Keratinocyte (primary cell): ENCODE data around the gene SREBF2. TPM values are rescaled to one million over a fixed set of nuclear protein-coding genes. Genes with fewer than 3 reads are reported as not detected.

ENCODE experiments used
- DNase-seq: peaks from one replicate; pipeline ENCODE4 v3.0.0-alpha.2; 2011; ENCODE audit warnings: low read depth, missing footprints, low spot score
- FAIRE-seq: peaks from 2 replicates; lab custom pipeline; 2011; peaks lifted over from hg19 to GRCh38; lab: Jason Lieb, UNC
- H2AFZ ChIP-seq: 2 replicates; pipeline ENCODE4 v1.6.0; 2012; ENCODE audit warnings: low read length, control low read depth, inconsistent platforms; ENCODE audit not compliant: control insufficient read depth
- H3K27ac ChIP-seq: 2 replicates; pipeline ENCODE4 v1.5.1; 2011; ENCODE audit warnings: low read length; ENCODE audit not compliant: control insufficient read depth, insufficient read depth
- H3K27me3 ChIP-seq: 3 replicates; pipeline ENCODE4 v1.6.0; 2011; ENCODE audit warnings: low read length; ENCODE audit not compliant: control insufficient read depth, insufficient read depth; ENCODE audit errors: extremely low read depth
- H3K36me3 ChIP-seq, 2 experiments: 2 replicates in 1 of 2; 3 replicates in 1 of 2; pipeline ENCODE4 v1.5.1; 2011; ENCODE audit warnings: low read length in 2 of 2, mild to moderate bottlenecking in 1 of 2; ENCODE audit not compliant: control insufficient read depth in 2 of 2, insufficient read depth in 2 of 2; ENCODE audit errors: extremely low read depth in 1 of 2
- H3K4me1 ChIP-seq: 3 replicates; pipeline ENCODE4 v1.5.1; 2011; ENCODE audit warnings: low read length; ENCODE audit not compliant: control insufficient read depth, insufficient read depth; ENCODE audit errors: extremely low read depth
- H3K4me2 ChIP-seq: 3 replicates; pipeline ENCODE4 v1.6.0; 2011; ENCODE audit warnings: low read depth, low read length; ENCODE audit not compliant: control insufficient read depth, insufficient read depth; ENCODE audit errors: extremely low read depth
- H3K4me3 ChIP-seq, 3 experiments: fragments of 200-600 bp in 1 of 3; sonication (generic) in 1 of 3; 2 replicates in 2 of 3; 3 replicates in 1 of 3; pipeline ENCODE4 v1.5.1; 2011 to 2016; ENCODE audit warnings: low read length in 3 of 3, mild to moderate bottlenecking in 3 of 3, control low read depth in 2 of 3, inconsistent platforms in 1 of 3, low read depth in 1 of 3, mixed read lengths in 1 of 3, mixed run types in 1 of 3, moderate library complexity in 1 of 3; ENCODE audit not compliant: control insufficient read depth in 2 of 3, insufficient read depth in 2 of 3; ENCODE audit errors: extremely low read depth in 1 of 3
- H3K79me2 ChIP-seq: 2 replicates; pipeline ENCODE4 v1.6.0; 2012; ENCODE audit warnings: low read length; ENCODE audit not compliant: control insufficient read depth, insufficient read depth
- H3K9ac ChIP-seq: 3 replicates; pipeline ENCODE4 v1.6.0; 2011; ENCODE audit warnings: low read length; ENCODE audit not compliant: control insufficient read depth, insufficient read depth; ENCODE audit errors: extremely low read depth
- H3K9me1 ChIP-seq: 3 replicates; pipeline ENCODE4 v1.6.0; 2011; ENCODE audit warnings: low read length; ENCODE audit not compliant: control insufficient read depth, insufficient read depth; ENCODE audit errors: extremely low read depth
- H3K9me3 ChIP-seq: 2 replicates; pipeline ENCODE4 v1.5.1; 2012; ENCODE audit warnings: low read depth, low read length; ENCODE audit not compliant: control insufficient read depth
- H4K20me1 ChIP-seq: 3 replicates; pipeline ENCODE4 v1.6.0; 2011; ENCODE audit warnings: low read length; ENCODE audit not compliant: control insufficient read depth, insufficient read depth; ENCODE audit errors: extremely low read depth
- EZH2 ChIP-seq: IDR thresholded peaks from one replicate; pipeline ENCODE4 v1.6.1; 2012; ENCODE audit warnings: inconsistent platforms, mild to moderate bottlenecking, low read length, moderate library complexity
- dilution Hi-C: fragments of 300-500 bp; cut with MboI; formaldehyde crosslinking; loops from one replicate; pipeline ENCODE4 v1.7.0; 2020; ENCODE audit warnings: low sequenced_read_pairs; ENCODE audit not compliant: extremely low pct_ligation_motif_present
- polyA plus RNA-seq, 5 experiments: library from polyadenylated mRNA; depleted of rRNA in 3 of 5; stranded (reverse) in 3 of 5; stranded (forward) in 1 of 5; unstranded in 1 of 5; fragments of >200 nt; gene quantifications; 1 replicate in 1 of 5; 2 replicates in 3 of 5; 3 replicates in 1 of 5; pipeline versions ENCODE4 v1.2.1 to v1.2.3, GENCODE V29; 2011 to 2012; ENCODE audit warnings: missing spikeins in 2 of 5, low read depth in 1 of 5, low replicate concordance in 1 of 5
- TF ChIP-seq, protein P1 (sequence below), 3 experiments: IDR thresholded peaks in 1 of 3; conservative IDR thresholded peaks in 1 of 3; optimal IDR thresholded peaks in 1 of 3; 2 replicates in 2 of 3; 3 replicates in 1 of 3; pipeline versions ENCODE3 to v1.5.1; 2011; ENCODE audit warnings: low read length in 3 of 3, mild to moderate bottlenecking in 3 of 3, moderate library complexity in 2 of 3, control low read depth in 1 of 3, inconsistent platforms in 1 of 3; ENCODE audit not compliant: insufficient read depth in 2 of 3; ENCODE audit errors: extremely low read depth in 1 of 3

The SREBF2 gene
- polyA plus RNA-seq, 1 donor (not counting 4 experiments of a cell fraction or from before 2014, with no cell fraction given) = 57.5 TPM

DNA sequence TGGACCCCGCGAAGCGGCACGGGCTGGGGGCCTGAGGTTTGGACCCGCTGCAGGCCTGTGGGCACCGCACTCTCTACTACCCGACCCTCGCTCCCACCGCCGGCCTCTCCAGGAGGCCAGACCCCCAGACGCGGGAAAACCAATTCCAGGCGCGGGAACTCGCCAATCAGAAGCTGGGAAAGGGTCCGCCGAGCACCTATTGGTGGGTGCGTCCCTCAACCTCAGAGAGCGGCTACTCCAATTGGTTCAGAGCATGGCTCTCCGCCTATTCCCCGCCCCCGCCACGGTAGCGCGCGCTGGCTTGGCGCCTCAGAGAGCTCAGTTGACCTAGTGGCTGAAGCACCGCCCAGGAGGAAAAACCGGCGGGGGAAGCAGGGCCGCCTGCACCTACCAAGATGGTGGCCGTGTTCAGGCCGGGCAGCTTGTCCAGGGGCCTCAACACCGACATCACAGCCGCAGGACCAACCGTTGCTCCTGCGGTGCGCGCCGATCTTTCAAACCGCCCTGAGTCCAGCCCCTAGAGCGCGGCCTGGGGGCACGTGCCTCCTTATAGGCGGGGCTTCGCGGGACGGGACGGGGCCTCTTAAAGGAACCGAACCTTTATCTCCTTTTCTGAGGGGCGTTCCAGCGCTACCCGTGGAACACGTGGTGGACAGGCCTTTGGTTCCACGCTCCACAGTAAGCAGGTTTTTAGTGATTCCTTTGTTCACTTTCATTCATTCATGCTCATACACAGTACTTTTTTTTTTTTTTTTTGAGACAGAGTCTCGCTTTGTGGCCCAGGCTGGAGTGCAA is 113.9 kb downstream of the SREBF2 start, which contains the start of gene CENPM:
Gene CENPM (minus strand): TSS at position 524 of the 795 bp plus-strand sequence. CDS start 76 bp downstream, at position 448.
- FAIRE-seq (peak; percentile 77), DNase-seq (no peak)
- dilution Hi-C loops = no loop called here
- H3K4me3 ChIP-seq = peak within 1 kb of the TSS; percentile 68 to 89 (median 84)
- H2AFZ ChIP-seq = peak within 1 kb of the TSS; percentile 94
- H3K27ac ChIP-seq = peak within 1 kb of the TSS; percentile 71
- TF ChIP-seq, protein P1, sequence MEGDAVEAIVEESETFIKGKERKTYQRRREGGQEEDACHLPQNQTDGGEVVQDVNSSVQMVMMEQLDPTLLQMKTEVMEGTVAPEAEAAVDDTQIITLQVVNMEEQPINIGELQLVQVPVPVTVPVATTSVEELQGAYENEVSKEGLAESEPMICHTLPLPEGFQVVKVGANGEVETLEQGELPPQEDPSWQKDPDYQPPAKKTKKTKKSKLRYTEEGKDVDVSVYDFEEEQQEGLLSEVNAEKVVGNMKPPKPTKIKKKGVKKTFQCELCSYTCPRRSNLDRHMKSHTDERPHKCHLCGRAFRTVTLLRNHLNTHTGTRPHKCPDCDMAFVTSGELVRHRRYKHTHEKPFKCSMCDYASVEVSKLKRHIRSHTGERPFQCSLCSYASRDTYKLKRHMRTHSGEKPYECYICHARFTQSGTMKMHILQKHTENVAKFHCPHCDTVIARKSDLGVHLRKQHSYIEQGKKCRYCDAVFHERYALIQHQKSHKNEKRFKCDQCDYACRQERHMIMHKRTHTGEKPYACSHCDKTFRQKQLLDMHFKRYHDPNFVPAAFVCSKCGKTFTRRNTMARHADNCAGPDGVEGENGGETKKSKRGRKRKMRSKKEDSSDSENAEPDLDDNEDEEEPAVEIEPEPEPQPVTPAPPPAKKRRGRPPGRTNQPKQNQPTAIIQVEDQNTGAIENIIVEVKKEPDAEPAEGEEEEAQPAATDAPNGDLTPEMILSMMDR (optimal IDR thresholded peaks at IDR 0.05 in 1 of 3, IDR thresholded peaks at IDR 0.05 in 1 of 3, conservative IDR thresholded peaks at IDR 0.05 in 1 of 3; ENCODE audit: extremely low read depth in 1 of 3, insufficient read depth in 2 of 3, low read length in 3 of 3) = peak in 1 of 3 experiments; percentile 7
- no peak for TF ChIP-seq EZH2
- peaks cover 16% of the 10 kb centered on the region for H3K4me1 ChIP-seq
- H3K27me3 ChIP-seq = no peaks in the 10 kb centered on the region
- H3K9me3 ChIP-seq = no peaks in the 10 kb centered on the region
- no peaks in the 10 kb centered on the region for H3K9me1 ChIP-seq
- peaks cover 0 to 7% of the 10 kb centered on the region in 2 experiments for H3K36me3 ChIP-seq
- peak within 1 kb of the TSS; percentile 81 for H3K9ac ChIP-seq
- H3K79me2 ChIP-seq = peaks cover 9% of the 10 kb centered on the region
- H4K20me1 ChIP-seq = no peaks in the 10 kb centered on the region
- peak within 1 kb of the TSS; percentile 99 for H3K4me2 ChIP-seq

DNA sequence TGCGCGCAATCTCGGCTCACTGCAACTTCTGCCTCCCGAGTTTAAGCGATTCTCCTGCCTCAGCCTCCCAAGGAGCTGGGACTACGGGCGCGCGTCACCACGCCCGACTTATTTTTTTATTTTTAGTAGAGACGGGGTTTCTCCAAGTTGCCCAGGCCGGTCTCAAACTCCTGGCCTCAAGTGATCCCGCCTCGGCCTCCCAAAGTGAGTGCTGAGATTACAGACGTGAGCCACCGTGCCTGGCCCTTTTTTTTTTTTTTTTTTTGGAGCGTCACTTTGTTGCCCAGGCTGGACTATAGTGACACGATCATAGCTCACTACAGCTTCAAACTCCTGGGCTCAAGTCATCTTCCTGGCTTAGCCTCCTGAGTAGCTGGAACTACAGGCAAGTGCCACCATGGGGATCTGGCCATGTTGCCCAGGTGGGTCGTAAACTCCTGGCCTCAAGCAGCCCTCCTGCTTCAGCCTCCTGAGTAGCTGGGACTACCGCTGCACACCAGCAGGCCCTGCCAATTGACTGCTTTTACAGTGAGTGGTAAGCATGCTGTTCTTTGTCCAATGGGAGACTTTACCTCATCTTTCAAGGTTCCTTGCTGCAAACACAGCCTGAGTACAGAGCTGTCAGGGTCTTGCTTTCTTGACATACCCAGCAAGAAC is 114.6 kb downstream of the SREBF2 start:
- Histone ChIP-seq H3K4me2 (peak overlapping the region; percentile 99), H3K9me1 (no peaks in the 10 kb centered on the region), H4K20me1 (no peaks in the 10 kb centered on the region), H3K9ac (peak overlapping the region; percentile 81), H3K4me1 (peaks cover 16% of the 10 kb centered on the region), H3K79me2 (peaks cover 9% of the 10 kb centered on the region), H2AFZ (peak overlapping the region; percentile 94), H3K4me3 (peak overlapping the region in 2 of 3 experiments; percentile 84 to 89), H3K9me3 (no peaks in the 10 kb centered on the region), H3K27ac (no peak overlapping the region), H3K27me3 (no peaks in the 10 kb centered on the region), H3K36me3 (peaks cover 0 to 6% of the 10 kb centered on the region in 2 experiments)
- FAIRE-seq (no peak), DNase-seq (no peak)
- dilution Hi-C loops = no loop called here
- TF ChIP-seq, protein P1 (optimal IDR thresholded peaks at IDR 0.05 in 1 of 3, IDR thresholded peaks at IDR 0.05 in 1 of 3, conservative IDR thresholded peaks at IDR 0.05 in 1 of 3; ENCODE audit: extremely low read depth in 1 of 3, insufficient read depth in 2 of 3, low read length in 3 of 3) = no peak
- TF ChIP-seq EZH2 = no peak
